Pulmonary artery endothelial cell (primary cell): ENCODE measurements around the gene BUB1B. TPM values are rescaled to one million over a fixed set of nuclear protein-coding genes. Genes with fewer than 3 reads are reported as not detected.

Experiments used
- DNase-seq: peaks from one replicate; pipeline ENCODE4 v3.0.0-alpha.2; 2011; ENCODE audit warnings: low read depth, low spot score
- total RNA-seq: library from RNA; depleted of rRNA; stranded (reverse); fragments of >200 nt; gene quantifications from 2 replicates; pipeline ENCODE4 v1.2.3, GENCODE V29; 2014

Gene BUB1B
- total RNA-seq, 1 donor from 2014 or later, result 26.8 TPM

GRCh38 chr15:40240619-40241221 is 79.9 kb downstream of the BUB1B start:
- DNase-seq, result no peak

GRCh38 chr15:40241269-40242212 is 80.7 kb downstream of the BUB1B start:
- DNase-seq, result no peak

GRCh38 chr15:40242213-40242599 is 81.3 kb downstream of the BUB1B start:
- DNase-seq, result no peak

DNA sequence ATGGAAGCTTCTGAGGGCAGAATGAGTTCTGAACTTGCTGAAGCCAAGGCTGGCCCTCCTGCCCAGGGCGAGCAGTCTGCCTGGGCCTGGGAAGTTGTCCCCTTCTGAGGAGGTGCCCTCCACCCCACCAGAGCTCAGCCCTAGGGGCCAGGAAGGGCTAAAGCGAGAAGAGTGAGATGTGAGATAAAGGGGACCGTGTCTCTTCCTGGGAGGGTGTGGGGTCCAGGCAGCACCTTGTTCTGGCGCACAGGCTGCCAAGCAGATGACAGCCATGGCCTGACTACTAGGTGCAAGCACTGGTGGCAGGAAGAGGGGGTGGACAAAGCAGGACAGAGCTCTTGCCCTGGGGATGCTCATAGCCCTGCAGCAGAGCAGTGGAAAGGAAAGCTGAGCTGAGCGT is 81.7 kb downstream of the BUB1B start:
- no peak for DNase-seq

GRCh38 chr15:40243126-40243810 is 82.4 kb downstream of the BUB1B start:
- no peak for DNase-seq

DNA sequence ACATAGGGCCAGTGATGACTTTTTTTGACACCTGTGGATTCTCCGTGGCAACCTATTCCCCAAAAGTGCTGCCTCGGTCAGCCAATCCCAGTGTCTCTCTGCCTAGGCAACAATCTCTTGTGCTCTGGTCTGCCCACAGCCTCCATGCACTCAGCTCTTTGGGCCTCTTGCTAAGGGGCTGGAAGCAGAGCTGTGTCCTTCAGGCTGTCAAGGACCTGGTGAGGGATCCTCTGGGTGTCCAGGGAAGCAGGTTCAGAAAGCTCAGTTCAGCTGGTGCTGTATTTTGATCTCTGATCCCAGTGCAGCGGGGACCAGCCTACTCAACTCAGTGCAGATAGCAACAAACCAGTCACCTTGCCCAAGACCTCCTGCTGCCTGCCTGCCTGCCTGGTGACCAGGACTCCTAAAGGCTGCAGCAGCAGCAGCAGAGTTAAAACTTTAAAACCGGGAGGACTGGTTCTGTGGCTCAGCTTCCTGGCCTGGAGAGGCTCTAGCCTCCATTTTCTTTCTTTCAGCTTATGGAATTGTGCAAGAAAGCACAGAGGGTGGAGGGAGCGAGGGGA is 84.2 kb downstream of the BUB1B start:
- no peak for DNase-seq

GRCh38 chr15:40245666-40246450 is 85.0 kb downstream of the BUB1B start:
- no peak for DNase-seq

DNA sequence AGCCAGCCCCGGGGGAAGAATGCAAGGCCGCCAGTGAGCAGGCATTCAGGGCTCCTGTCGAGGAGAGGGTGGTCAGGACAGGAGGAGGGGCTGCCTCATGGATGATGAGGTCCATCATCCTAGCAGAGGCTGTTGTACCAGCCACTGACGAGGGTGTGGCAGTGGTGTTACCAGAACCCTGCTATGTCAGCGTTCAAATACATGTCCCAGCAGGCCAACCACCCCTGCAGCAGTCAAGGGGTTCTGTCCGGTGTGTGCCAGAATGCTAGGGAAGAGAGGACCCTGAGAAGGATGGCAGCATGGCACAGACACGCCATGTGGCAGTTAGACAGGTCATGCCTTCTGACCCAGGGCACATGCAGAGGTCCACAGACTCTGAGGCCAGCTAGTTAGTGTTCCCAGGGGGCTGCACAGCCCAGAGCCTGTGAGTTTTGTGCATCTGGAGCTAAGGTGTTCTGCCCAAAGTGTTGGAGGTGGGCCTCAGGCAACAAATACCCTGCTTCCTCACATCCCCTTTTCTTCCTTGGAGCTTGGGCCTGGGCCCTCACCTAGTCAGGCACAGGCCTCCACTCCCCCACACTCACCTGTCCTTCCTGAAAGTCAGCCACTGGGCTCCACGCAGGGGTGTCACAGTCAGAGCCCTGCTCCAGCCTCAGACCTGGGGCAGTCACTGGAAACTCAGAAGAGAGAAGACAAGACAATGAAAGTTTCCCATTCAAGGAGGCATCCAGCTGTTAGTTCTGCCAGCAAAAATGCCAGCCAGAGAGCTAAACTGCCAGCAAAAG is 85.8 kb downstream of the BUB1B start:
- no peak for DNase-seq

DNA sequence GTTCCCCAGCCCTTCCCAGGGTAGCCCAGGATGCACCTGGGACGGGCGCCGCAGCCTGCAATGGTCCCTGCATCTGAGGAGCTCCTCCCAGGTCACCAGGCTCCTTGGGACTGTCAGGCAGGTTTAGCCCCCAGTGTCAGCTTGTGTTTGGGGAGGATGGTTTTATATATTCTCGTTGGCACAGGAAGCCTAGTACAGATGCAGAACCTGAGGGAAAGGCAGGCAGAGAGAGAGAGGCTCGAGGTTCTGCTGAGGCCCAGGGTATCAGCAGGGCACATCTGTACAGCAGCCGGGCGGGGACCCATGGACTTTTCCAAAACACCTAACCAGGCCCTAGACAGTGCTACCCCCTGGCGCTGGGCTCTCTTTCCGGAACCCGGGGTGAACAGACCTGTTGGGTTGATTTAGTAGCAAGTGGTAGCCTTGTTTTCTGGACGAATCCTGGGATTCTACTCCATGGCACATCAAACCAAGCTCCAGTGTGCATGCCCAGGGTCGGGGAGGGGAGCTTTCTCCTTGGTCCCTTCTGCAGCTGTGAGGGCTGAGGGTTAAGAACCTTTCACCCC is 86.6 kb downstream of the BUB1B start:
- no peak for DNase-seq

DNA sequence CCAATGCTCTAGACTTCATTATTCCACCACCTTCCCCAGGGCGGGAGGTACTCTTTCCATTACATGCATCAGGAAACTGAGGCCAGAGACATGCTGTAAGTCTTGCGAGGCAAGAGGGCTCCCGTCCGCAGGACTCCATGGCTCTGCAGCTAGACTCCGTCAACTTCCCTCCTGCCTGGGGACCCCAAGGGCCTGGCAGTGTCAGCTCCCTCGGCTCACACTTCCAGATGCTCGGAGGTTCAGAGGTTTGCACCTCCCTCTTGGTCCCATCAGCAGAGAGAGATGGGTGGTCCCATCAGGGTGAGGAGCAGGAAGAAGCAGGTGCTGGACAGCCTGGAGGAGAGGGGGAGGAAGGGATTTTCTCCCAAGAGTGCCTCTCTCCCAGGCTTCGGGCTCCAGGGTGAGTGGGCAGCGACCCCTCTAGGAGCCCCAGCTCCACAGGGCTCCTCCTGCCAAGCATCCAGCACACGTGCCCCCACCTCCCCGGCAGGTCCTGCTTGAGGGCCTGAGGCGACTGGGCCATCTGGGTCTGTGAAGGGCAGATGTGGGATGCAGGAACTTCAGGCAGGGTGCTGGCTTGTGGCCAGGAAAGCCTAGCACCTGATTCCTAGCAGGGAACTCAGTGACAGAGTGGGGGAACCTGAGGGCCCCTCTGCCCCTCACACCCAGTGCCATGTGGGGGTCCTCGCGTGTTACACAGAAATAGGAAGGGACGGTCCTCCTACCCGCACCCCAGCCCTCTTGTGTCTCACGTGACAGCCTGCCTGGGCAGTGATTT is 87.3 kb downstream of the BUB1B start:
- no peak for DNase-seq

- DNase-seq, result no peak
Measured at GRCh38 chr15:40249477-40250303, 88.8 kb downstream of the BUB1B start.

DNA sequence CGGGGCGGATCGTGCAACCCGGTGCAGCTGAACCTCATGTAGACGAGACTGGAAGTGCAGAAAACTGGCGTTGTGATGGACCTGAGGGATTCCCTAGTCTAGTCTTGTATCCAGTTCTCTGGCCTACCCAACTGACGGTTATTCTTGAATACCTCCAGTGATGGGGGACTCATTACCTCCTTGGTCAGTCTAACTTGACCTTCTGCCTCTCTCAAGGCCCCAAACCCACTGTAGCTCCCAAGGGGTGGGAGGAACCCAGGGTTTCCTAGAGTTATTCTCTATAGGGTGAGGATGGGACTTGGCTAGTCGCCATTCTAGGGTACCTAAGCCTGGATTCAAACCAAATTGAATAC is 89.4 kb downstream of the BUB1B start:
- DNase-seq, result no peak

- no peak for DNase-seq
Measured at GRCh38 chr15:40250771-40251483, 90.1 kb downstream of the BUB1B start.

GRCh38 chr15:40251486-40252140 is 90.7 kb downstream of the BUB1B start:
- no peak for DNase-seq

DNA sequence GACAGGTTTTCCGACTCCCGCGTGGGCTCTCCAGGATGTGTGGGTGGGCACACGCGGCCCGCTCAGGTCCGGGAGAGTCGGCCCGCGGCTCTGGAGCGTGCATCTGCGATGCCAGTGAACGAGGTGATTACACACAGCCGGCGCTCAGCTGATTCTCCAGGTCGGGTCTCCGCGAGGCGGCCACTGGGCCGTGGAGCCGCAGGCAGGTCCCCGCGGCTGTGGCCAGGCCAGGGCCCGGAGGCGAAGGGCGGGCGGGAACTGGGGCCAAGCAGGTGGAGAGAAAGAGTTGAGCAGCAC is 91.2 kb downstream of the BUB1B start:
- DNase-seq, result no peak

GRCh38 chr15:40252438-40253166 is 91.7 kb downstream of the BUB1B start:
- no peak for DNase-seq
